ENCODE data around the gene MOB3B. TPM values are rescaled to one million over a fixed set of nuclear protein-coding genes. Genes with fewer than 3 reads are reported as not detected.

The MOB3B gene
- total RNA-seq, 1 donor, result under 0.01 TPM

GRCh38 chr9:27554712-27555111 lies 25.1 kb upstream of the MOB3B start:
- H3K4me3 ChIP-seq (ENCODE audit: insufficient read depth, low read length), result no peak overlapping the region
- H2AFZ ChIP-seq (ENCODE audit: low read length), result no peak overlapping the region
- no peak overlapping the region for H3K27ac ChIP-seq (ENCODE audit: low read depth, low read length)
- no peaks in the 10 kb centered on the region for H3K36me3 ChIP-seq (ENCODE audit: insufficient read depth, low read length)
- H4K20me1 ChIP-seq (ENCODE audit: insufficient read depth, low read length), result no peaks in the 10 kb centered on the region
- no peaks in the 10 kb centered on the region for H3K4me1 ChIP-seq (ENCODE audit: insufficient read depth, low read length)
- TF ChIP-seq CTCF (IDR thresholded peaks at IDR 0.05; ENCODE audit: extremely low read depth, low read depth, low read length), result no peak
- no peaks in the 10 kb centered on the region for H3K79me2 ChIP-seq (ENCODE audit: insufficient read depth, low read length)
- no peaks in the 10 kb centered on the region for H3K9me3 ChIP-seq (ENCODE audit: low read depth, low read length)
- no peak overlapping the region for H3K4me2 ChIP-seq (ENCODE audit: insufficient read depth, low read length)
- no peaks in the 10 kb centered on the region for H3K27me3 ChIP-seq (ENCODE audit: insufficient read depth, low read length)
- no peak for DNase-seq (ENCODE audit: insufficient read length, low spot score, missing footprints)

GRCh38 chr9:27549196-27549755 lies 19.7 kb upstream of the MOB3B start:
- no peaks in the 10 kb centered on the region for H3K36me3 ChIP-seq (ENCODE audit: insufficient read depth, low read length)
- no peak overlapping the region for H3K4me3 ChIP-seq (ENCODE audit: insufficient read depth, low read length)
- no peak for TF ChIP-seq CTCF (IDR thresholded peaks at IDR 0.05; ENCODE audit: extremely low read depth, low read depth, low read length)
- H3K27ac ChIP-seq (ENCODE audit: low read depth, low read length), result no peak overlapping the region
- H2AFZ ChIP-seq (ENCODE audit: low read length), result no peak overlapping the region
- no peaks in the 10 kb centered on the region for H3K79me2 ChIP-seq (ENCODE audit: insufficient read depth, low read length)
- no peaks in the 10 kb centered on the region for H4K20me1 ChIP-seq (ENCODE audit: insufficient read depth, low read length)
- no peaks in the 10 kb centered on the region for H3K27me3 ChIP-seq (ENCODE audit: insufficient read depth, low read length)
- DNase-seq (ENCODE audit: insufficient read length, low spot score, missing footprints), result no peak
- H3K9me3 ChIP-seq (ENCODE audit: low read depth, low read length), result no peaks in the 10 kb centered on the region
- no peaks in the 10 kb centered on the region for H3K4me1 ChIP-seq (ENCODE audit: insufficient read depth, low read length)
- H3K4me2 ChIP-seq (ENCODE audit: insufficient read depth, low read length), result no peak overlapping the region

- Histone ChIP-seq H4K20me1 (ENCODE audit: insufficient read depth, low read length) (no peaks in the 10 kb centered on the region), H3K4me1 (ENCODE audit: insufficient read depth, low read length) (no peaks in the 10 kb centered on the region), H3K36me3 (ENCODE audit: insufficient read depth, low read length) (no peaks in the 10 kb centered on the region), H3K4me3 (ENCODE audit: insufficient read depth, low read length) (no peak overlapping the region), H3K27me3 (ENCODE audit: insufficient read depth, low read length) (no peaks in the 10 kb centered on the region), H3K27ac (ENCODE audit: low read depth, low read length) (no peak overlapping the region), H3K79me2 (ENCODE audit: insufficient read depth, low read length) (no peaks in the 10 kb centered on the region), H3K9me3 (ENCODE audit: low read depth, low read length) (no peaks in the 10 kb centered on the region), H3K4me2 (ENCODE audit: insufficient read depth, low read length) (no peak overlapping the region), H2AFZ (ENCODE audit: low read length) (no peak overlapping the region)
- DNase-seq (ENCODE audit: insufficient read length, low spot score, missing footprints), result no peak
- peak; percentile 55 for TF ChIP-seq CTCF (IDR thresholded peaks at IDR 0.05; ENCODE audit: extremely low read depth, low read depth, low read length)
Observed at GRCh38 chr9:27548055-27548741, 18.6 kb upstream of the MOB3B start.

- H4K20me1 ChIP-seq (ENCODE audit: insufficient read depth, low read length), result no peaks in the 10 kb centered on the region
- no peaks in the 10 kb centered on the region for H3K9me3 ChIP-seq (ENCODE audit: low read depth, low read length)
- DNase-seq (ENCODE audit: insufficient read length, low spot score, missing footprints), result no peak
- H3K27ac ChIP-seq (ENCODE audit: low read depth, low read length), result no peak overlapping the region
- no peaks in the 10 kb centered on the region for H3K36me3 ChIP-seq (ENCODE audit: insufficient read depth, low read length)
- no peak overlapping the region for H3K4me3 ChIP-seq (ENCODE audit: insufficient read depth, low read length)
- no peak for TF ChIP-seq CTCF (IDR thresholded peaks at IDR 0.05; ENCODE audit: extremely low read depth, low read depth, low read length)
- H3K4me2 ChIP-seq (ENCODE audit: insufficient read depth, low read length), result no peak overlapping the region
- peaks cover 4% of the 10 kb centered on the region for H3K4me1 ChIP-seq (ENCODE audit: insufficient read depth, low read length)
- no peaks in the 10 kb centered on the region for H3K79me2 ChIP-seq (ENCODE audit: insufficient read depth, low read length)
- H3K27me3 ChIP-seq (ENCODE audit: insufficient read depth, low read length), result no peaks in the 10 kb centered on the region
- H2AFZ ChIP-seq (ENCODE audit: low read length), result no peak overlapping the region
Observed at GRCh38 chr9:27545471-27545870, 15.9 kb upstream of the MOB3B start.

Measured in osteoblast (primary cell).